Stomach (tissue), 4 donors: ENCODE results near the gene CDC42EP1.

Experiments
- EP300 ChIP-seq: sonication (generic); formaldehyde crosslinking; IDR thresholded peaks from one replicate; pipeline ENCODE4 v1.6.1; 2017; ENCODE audit warnings: antibody characterized with exemption
- POLR2A ChIP-seq, 4 donors: fragments of 450-650 bp; IDR thresholded peaks; one replicate each; pipeline ENCODE4 v1.6.1; 2016; ENCODE audit warnings: antibody characterized with exemption in 4 of 4, control low read depth in 2 of 4, mild to moderate bottlenecking in 1 of 4, moderate library complexity in 1 of 4
- POLR2AphosphoS5 ChIP-seq, 3 donors: sonication (generic); formaldehyde crosslinking; IDR thresholded peaks; one replicate each; pipeline ENCODE4 v1.6.1; 2016; ENCODE audit warnings: antibody characterized with exemption in 3 of 3
- TF ChIP-seq, protein P1 (sequence below), 7 experiments: fragments of 450-650 bp in 4 of 7; fragments of 200-600 bp in 3 of 7; sonication (generic) in 3 of 7; IDR thresholded peaks; one replicate each; pipeline ENCODE4 v1.5.1; 2016 to 2019; ENCODE audit warnings: antibody characterized with exemption in 7 of 7, control low read depth in 2 of 7, mild to moderate bottlenecking in 1 of 7

- TF ChIP-seq POLR2AphosphoS5 (IDR thresholded peaks at IDR 0.05) (no peak), EP300 (no peak), POLR2A (IDR thresholded peaks at IDR 0.05) (no peak)
- TF ChIP-seq, protein P1, sequence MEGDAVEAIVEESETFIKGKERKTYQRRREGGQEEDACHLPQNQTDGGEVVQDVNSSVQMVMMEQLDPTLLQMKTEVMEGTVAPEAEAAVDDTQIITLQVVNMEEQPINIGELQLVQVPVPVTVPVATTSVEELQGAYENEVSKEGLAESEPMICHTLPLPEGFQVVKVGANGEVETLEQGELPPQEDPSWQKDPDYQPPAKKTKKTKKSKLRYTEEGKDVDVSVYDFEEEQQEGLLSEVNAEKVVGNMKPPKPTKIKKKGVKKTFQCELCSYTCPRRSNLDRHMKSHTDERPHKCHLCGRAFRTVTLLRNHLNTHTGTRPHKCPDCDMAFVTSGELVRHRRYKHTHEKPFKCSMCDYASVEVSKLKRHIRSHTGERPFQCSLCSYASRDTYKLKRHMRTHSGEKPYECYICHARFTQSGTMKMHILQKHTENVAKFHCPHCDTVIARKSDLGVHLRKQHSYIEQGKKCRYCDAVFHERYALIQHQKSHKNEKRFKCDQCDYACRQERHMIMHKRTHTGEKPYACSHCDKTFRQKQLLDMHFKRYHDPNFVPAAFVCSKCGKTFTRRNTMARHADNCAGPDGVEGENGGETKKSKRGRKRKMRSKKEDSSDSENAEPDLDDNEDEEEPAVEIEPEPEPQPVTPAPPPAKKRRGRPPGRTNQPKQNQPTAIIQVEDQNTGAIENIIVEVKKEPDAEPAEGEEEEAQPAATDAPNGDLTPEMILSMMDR (IDR thresholded peaks at IDR 0.05) = no peak
These were observed 3.6 kb upstream of the CDC42EP1 start for GRCh38 chr22:37556710-37557109.
